DND-41 (cell line): ENCODE results near the gene RASD1.

Source experiments
- ATAC-seq: fragments of 200-7000 bp; cut with Tn5 transposase; 3 replicates; pipeline ENCODE4 v1.9.1; 2021; ENCODE audit warnings: low read depth; ENCODE audit not compliant: insufficient read depth
- DNase-seq: peaks from one replicate; pipeline ENCODE4 v3.0.0-alpha.2; 2020
- H2AFZ ChIP-seq: 2 replicates; pipeline ENCODE4 v1.6.0; 2012; ENCODE audit warnings: low read depth, low read length
- H3K27ac ChIP-seq: 2 replicates; pipeline ENCODE4 v1.5.1; 2012; ENCODE audit warnings: low read length, inconsistent platforms
- H3K27me3 ChIP-seq: fragments of 200-600 bp; sonication (generic); 2 replicates; pipeline ENCODE4 v1.6.0; 2012; ENCODE audit warnings: low read length, mild to moderate bottlenecking, inconsistent platforms; ENCODE audit not compliant: insufficient read depth, poor library complexity
- H3K36me3 ChIP-seq: 2 replicates; pipeline ENCODE4 v1.5.1; 2012; ENCODE audit warnings: low read length, inconsistent platforms; ENCODE audit not compliant: insufficient read depth
- H3K4me1 ChIP-seq: 2 replicates; pipeline ENCODE4 v1.5.1; 2012; ENCODE audit warnings: mild to moderate bottlenecking, low read length; ENCODE audit not compliant: insufficient read depth
- H3K4me2 ChIP-seq: 2 replicates; pipeline ENCODE4 v1.6.0; 2012; ENCODE audit warnings: mild to moderate bottlenecking, moderate library complexity, low read length, inconsistent platforms; ENCODE audit not compliant: insufficient read depth
- H3K4me3 ChIP-seq, 2 experiments: fragments of 200-600 bp in 1 of 2; shearing (Covaris generic) in 1 of 2; 2 replicates each; pipeline ENCODE4 v1.5.1; 2012 to 2016; ENCODE audit warnings: inconsistent platforms in 2 of 2, low read length in 2 of 2, mild to moderate bottlenecking in 2 of 2, low read depth in 1 of 2, moderate library complexity in 1 of 2
- H3K79me2 ChIP-seq: 2 replicates; pipeline ENCODE4 v1.6.0; 2012; ENCODE audit warnings: low read length, inconsistent platforms; ENCODE audit not compliant: insufficient read depth
- H3K9ac ChIP-seq: 2 replicates; pipeline ENCODE4 v1.6.0; 2012; ENCODE audit warnings: low read depth, mild to moderate bottlenecking, inconsistent platforms, low read length, moderate library complexity
- H3K9me3 ChIP-seq: 2 replicates; pipeline ENCODE4 v1.5.1; 2012; ENCODE audit warnings: low read length, moderate library complexity, mild to moderate bottlenecking, inconsistent platforms; ENCODE audit not compliant: insufficient read depth, severe bottlenecking
- H4K20me1 ChIP-seq: 2 replicates; pipeline ENCODE4 v1.6.0; 2012; ENCODE audit warnings: low read length; ENCODE audit not compliant: insufficient read depth
- EZH2 ChIP-seq: IDR thresholded peaks from 3 replicates; pipeline ENCODE4 v1.6.1; 2012; ENCODE audit warnings: borderline replicate concordance, low read depth, mild to moderate bottlenecking, moderate library complexity, low read length, inconsistent platforms; ENCODE audit not compliant: severe bottlenecking
- TF ChIP-seq, protein P1 (sequence below): IDR thresholded peaks from 2 replicates; pipeline ENCODE4 v1.5.1; 2012; ENCODE audit warnings: borderline replicate concordance, low read length, moderate library complexity, mild to moderate bottlenecking; ENCODE audit not compliant: poor library complexity, severe bottlenecking; ENCODE audit errors: extremely low read depth

Gene RASD1

DNA sequence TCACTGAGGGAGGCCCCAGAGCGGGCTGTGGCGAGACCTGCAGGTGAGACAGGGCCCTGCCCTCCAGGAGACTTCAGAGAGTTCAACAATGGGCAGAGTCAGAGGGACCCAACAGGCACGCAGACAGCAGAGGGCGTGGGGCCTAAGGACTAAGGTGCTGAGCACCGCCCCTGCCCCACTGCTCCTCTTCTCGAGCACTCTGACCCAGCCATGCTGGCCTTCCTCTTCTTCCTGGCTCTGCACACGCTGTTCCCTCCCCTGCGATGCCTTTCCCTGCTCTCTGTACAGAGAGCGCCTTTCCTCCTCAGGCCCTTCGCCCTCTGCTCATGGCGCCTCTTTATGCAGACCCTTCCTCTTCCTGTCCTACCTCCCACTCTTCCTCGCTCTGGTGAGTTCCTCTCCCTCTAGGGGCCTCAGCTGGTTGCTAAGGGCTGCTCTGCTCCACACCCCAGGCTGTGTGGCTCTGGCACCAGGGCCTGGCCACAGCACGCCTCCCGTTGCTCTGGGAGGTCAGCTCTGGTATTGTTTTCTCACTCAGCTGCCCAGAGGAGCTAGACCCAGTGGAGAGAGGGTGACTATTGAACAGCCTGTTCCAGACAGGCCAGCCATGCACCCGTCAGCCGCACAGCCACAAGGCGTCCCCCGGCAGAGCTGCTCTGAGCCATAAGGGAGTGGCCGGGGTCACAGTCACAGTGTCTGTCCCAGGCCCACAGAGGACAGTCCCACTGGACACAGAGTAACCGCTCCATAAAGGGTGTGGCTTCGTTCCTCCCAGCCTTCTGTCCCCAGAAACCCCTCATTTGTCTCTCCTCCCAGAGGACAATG is 13.6 kb upstream of the RASD1 start:
- Histone ChIP-seq H3K79me2 (no peaks in the 10 kb centered on the region), H3K27me3 (no peaks in the 10 kb centered on the region), H3K4me1 (peaks cover 13% of the 10 kb centered on the region), H3K4me2 (no peak overlapping the region), H3K27ac (peak overlapping the region; percentile 69; the same call in 1 of the 2 replicates), H3K4me3 (no peak overlapping the region), H4K20me1 (peaks cover 2% of the 10 kb centered on the region; the same call in 1 of the 2 replicates), H3K9me3 (no peaks in the 10 kb centered on the region), H3K36me3 (no peaks in the 10 kb centered on the region), H3K9ac (no peak overlapping the region), H2AFZ (no peak overlapping the region)
- TF ChIP-seq, protein P1, sequence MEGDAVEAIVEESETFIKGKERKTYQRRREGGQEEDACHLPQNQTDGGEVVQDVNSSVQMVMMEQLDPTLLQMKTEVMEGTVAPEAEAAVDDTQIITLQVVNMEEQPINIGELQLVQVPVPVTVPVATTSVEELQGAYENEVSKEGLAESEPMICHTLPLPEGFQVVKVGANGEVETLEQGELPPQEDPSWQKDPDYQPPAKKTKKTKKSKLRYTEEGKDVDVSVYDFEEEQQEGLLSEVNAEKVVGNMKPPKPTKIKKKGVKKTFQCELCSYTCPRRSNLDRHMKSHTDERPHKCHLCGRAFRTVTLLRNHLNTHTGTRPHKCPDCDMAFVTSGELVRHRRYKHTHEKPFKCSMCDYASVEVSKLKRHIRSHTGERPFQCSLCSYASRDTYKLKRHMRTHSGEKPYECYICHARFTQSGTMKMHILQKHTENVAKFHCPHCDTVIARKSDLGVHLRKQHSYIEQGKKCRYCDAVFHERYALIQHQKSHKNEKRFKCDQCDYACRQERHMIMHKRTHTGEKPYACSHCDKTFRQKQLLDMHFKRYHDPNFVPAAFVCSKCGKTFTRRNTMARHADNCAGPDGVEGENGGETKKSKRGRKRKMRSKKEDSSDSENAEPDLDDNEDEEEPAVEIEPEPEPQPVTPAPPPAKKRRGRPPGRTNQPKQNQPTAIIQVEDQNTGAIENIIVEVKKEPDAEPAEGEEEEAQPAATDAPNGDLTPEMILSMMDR: no peak
- TF ChIP-seq EZH2: no peak
- DNase-seq: no peak
- peak; percentile 27; the same call in 1 of the 3 replicates for ATAC-seq

DNA sequence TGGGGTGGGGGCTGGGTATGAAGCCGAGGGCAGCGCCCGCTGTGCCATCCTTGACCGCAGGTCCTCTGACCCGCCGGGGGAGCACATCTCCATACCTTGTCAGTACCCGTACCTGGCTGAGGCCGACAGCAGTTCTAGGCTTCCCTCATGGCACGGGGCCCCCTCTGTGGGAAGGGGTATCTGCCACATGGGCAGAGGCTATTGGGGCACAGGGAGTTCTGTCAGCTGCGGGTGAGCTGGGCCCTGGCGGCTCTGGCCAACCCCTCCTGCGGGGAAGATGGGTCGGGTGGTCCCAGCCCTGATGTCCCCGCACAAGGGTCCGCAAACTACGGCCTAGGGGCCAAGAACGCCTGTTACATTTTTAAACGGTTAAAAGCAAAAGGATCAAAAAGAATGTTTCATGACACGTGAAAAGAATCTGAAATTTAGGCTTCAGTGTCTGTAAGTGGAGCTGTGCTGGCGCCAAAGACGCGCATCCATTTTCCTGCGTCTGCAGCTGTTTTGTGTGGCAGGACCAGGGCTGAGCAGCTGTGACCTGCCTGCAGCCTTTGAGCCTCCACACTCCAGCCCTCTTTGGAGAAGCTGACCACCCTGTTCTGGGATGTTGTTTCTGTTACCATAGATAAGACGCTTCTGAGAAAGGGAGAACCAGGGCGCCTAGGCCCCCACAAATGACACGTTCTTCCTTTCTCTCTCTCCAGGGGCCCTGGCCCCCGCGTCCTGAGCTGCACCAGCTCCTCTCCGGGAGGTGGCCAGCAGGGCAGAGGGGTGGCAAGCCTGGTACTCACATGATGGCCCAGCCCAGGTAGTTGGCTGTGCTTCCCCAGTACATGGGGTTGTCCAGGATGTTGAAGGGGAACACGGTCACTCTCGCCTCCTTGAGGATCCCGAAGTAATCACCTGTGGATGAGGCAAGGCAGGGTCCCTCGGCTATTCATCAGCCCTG is 12.7 kb upstream of the RASD1 start:
- Histone ChIP-seq H3K9ac (no peak overlapping the region), H3K79me2 (no peaks in the 10 kb centered on the region), H3K27me3 (no peaks in the 10 kb centered on the region), H4K20me1 (peaks cover 4% of the 10 kb centered on the region; the same call in 1 of the 2 replicates), H3K27ac (no peak overlapping the region), H3K4me2 (no peak overlapping the region), H3K4me3 (no peak overlapping the region), H3K9me3 (no peaks in the 10 kb centered on the region), H3K36me3 (no peaks in the 10 kb centered on the region), H3K4me1 (peaks cover 13% of the 10 kb centered on the region), H2AFZ (no peak overlapping the region)
- TF ChIP-seq EZH2: no peak
- TF ChIP-seq, protein P1: no peak
- no peak for DNase-seq
- ATAC-seq: no peak

DNA sequence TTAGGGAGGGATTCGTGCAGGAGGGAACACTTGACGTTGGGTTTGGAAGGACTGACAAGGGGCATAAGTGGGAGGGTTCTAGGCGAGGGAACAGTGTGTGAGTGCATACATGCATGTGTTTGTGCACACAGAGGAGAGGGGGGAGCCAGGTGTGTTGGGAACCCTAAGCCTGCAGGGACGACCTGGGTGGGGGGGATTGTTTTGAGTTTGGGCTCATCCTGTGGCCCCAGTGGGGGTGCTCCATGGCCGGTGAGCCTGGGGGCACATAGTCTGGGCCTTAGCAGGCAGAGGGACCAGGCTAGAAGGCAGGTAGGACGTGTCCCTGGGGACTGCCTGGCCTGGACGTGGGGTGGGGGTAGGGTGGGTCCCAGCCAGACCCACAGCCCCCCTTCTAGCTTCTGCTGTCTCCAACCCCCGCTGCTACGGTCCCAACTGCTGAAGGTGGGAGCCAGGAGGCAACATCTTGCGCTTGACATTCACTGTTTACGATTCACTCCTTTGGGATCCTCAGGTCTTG is 11.9 kb upstream of the RASD1 start:
- DNase-seq (no peak), ATAC-seq (no peak)
- peaks cover 4% of the 10 kb centered on the region; the same call in 1 of the 2 replicates for H4K20me1 ChIP-seq
- no peaks in the 10 kb centered on the region for H3K9me3 ChIP-seq
- no peak overlapping the region for H3K4me3 ChIP-seq
- no peak overlapping the region for H3K4me2 ChIP-seq
- peak overlapping the region; percentile 22; the same call in 1 of the 2 replicates for H3K27ac ChIP-seq
- H3K27me3 ChIP-seq: no peaks in the 10 kb centered on the region
- no peak overlapping the region for H2AFZ ChIP-seq
- no peak overlapping the region for H3K9ac ChIP-seq
- H3K4me1 ChIP-seq: peaks cover 13% of the 10 kb centered on the region
- no peaks in the 10 kb centered on the region for H3K79me2 ChIP-seq
- TF ChIP-seq, protein P1: no peak
- no peak for TF ChIP-seq EZH2
- no peaks in the 10 kb centered on the region for H3K36me3 ChIP-seq
